GM23338 (cell line): ENCODE results near the gene THADA. TPM values are rescaled to one million over a fixed set of nuclear protein-coding genes. Genes with fewer than 3 reads are reported as not detected.
A peak's percentile ranks its signal among the peaks of the same experiment; 100 is the strongest.

ENCODE experiments used
- ATAC-seq: fragments of 200-7000 bp; cut with Tn5 transposase; 3 replicates; pipeline ENCODE4 v1.9.1; 2020
- DNase-seq: peaks from one replicate; pipeline ENCODE4 v3.0.0-alpha.2; 2015; ENCODE audit warnings: low spot score
- H2AFZ ChIP-seq: fragments of 200-600 bp; sonication (generic); 2 replicates; pipeline ENCODE4 v1.8.0; 2016; ENCODE audit warnings: antibody characterized with exemption, mild to moderate bottlenecking, moderate library complexity
- H3F3A ChIP-seq: fragments of 200-600 bp; sonication (generic); replicated peaks from 2 replicates; pipeline ENCODE4 v1.8.0; 2017; ENCODE audit warnings: antibody characterized with exemption, mixed run types, low read depth
- H3K27ac ChIP-seq: fragments of 200-600 bp; sonication (generic); 2 replicates; pipeline ENCODE4 v1.6.1; 2016; ENCODE audit warnings: low read depth
- H3K27me3 ChIP-seq: fragments of 200-600 bp; sonication (generic); 2 replicates; pipeline ENCODE4 v1.8.0; 2016; ENCODE audit warnings: mild to moderate bottlenecking, mixed run types, moderate library complexity; ENCODE audit not compliant: insufficient read depth
- H3K36me3 ChIP-seq: fragments of 200-600 bp; sonication (generic); 2 replicates; pipeline ENCODE4 v1.8.0; 2016; ENCODE audit warnings: mild to moderate bottlenecking; ENCODE audit not compliant: insufficient read depth
- H3K4me1 ChIP-seq: fragments of 200-600 bp; sonication (generic); 2 replicates; pipeline ENCODE4 v1.8.0; 2016; ENCODE audit warnings: mild to moderate bottlenecking, moderate library complexity; ENCODE audit not compliant: insufficient read depth
- H3K4me2 ChIP-seq: fragments of 200-600 bp; sonication (generic); 2 replicates; pipeline ENCODE4 v1.7.1; 2017; ENCODE audit warnings: mixed run types
- H3K4me3 ChIP-seq: fragments of 200-600 bp; sonication (generic); 2 replicates; pipeline ENCODE4 v1.6.1; 2016; ENCODE audit warnings: mixed run types
- H3K79me2 ChIP-seq: fragments of 200-600 bp; sonication (generic); replicated peaks from 2 replicates; pipeline ENCODE4 v1.8.0; 2017; ENCODE audit warnings: mild to moderate bottlenecking; ENCODE audit not compliant: insufficient read depth
- H3K9me2 ChIP-seq: fragments of 200-600 bp; sonication (generic); 2 replicates; pipeline ENCODE4 v1.8.0; 2017; ENCODE audit not compliant: insufficient read depth
- H4K20me1 ChIP-seq: fragments of 200-600 bp; sonication (generic); replicated peaks from 2 replicates; pipeline ENCODE4 v1.8.0; 2017; ENCODE audit warnings: mild to moderate bottlenecking; ENCODE audit not compliant: insufficient read depth
- H3K27ac Mint-ChIP-seq: 2 replicates; pipeline ENCODE4 v1.8.0; 2020; ENCODE audit warnings: inconsistent platforms, mild to moderate bottlenecking, moderate library complexity, mixed read lengths
- H3K27me3 Mint-ChIP-seq: 3 replicates; pipeline ENCODE4 v1.8.0; 2022; ENCODE audit warnings: low read depth, mild to moderate bottlenecking, moderate library complexity, mixed read lengths, inconsistent platforms; ENCODE audit not compliant: insufficient read depth, poor library complexity
- H3K36me3 Mint-ChIP-seq: 3 replicates; pipeline ENCODE4 v1.8.0; 2021; ENCODE audit warnings: low read depth, mild to moderate bottlenecking, inconsistent platforms, moderate library complexity, mixed read lengths
- H3K4me1 Mint-ChIP-seq: 3 replicates; pipeline ENCODE4 v1.8.0; 2020; ENCODE audit warnings: mild to moderate bottlenecking, inconsistent platforms, mixed read lengths
- H3K4me3 Mint-ChIP-seq: 3 replicates; pipeline ENCODE4 v1.8.0; 2021; ENCODE audit warnings: moderate library complexity, mild to moderate bottlenecking, inconsistent platforms, mixed read lengths
- H3K9me3 Mint-ChIP-seq: 3 replicates; pipeline ENCODE4 v1.8.0; 2020; ENCODE audit warnings: moderate library complexity, mild to moderate bottlenecking, inconsistent platforms, mixed read lengths
- CTCF ChIP-seq, 2 experiments: fragments of 200-600 bp in 1 of 2; sonication (generic) in 1 of 2; conservative IDR thresholded peaks; 2 replicates each; pipeline versions ENCODE4 v1.5.1 to v1.6.1; 2016 to 2017; ENCODE audit warnings: antibody characterized with exemption in 2 of 2, low read depth in 2 of 2, mild to moderate bottlenecking in 2 of 2, moderate library complexity in 1 of 2
- ETS1 ChIP-seq: IDR thresholded peaks from 2 replicates; pipeline ENCODE4 v1.6.1; 2016; ENCODE audit warnings: antibody characterized with exemption
- EZH2 ChIP-seq: fragments of 200-600 bp; sonication (generic); IDR thresholded peaks from one replicate; pipeline ENCODE4 v1.8.0; 2017; ENCODE audit warnings: antibody characterized with exemption, mild to moderate bottlenecking, low read depth; ENCODE audit not compliant: unreplicated experiment
- EZH2phosphoT487 ChIP-seq: fragments of 200-600 bp; sonication (generic); IDR thresholded peaks from one replicate; pipeline ENCODE4 v1.8.1; 2018; ENCODE audit warnings: antibody characterized with exemption; ENCODE audit not compliant: unreplicated experiment
- JUNB ChIP-seq: IDR thresholded peaks from one replicate; pipeline ENCODE4 v1.6.1; 2016; ENCODE audit warnings: antibody characterized with exemption; ENCODE audit not compliant: unreplicated experiment
- NANOG ChIP-seq: IDR thresholded peaks from 2 replicates; pipeline ENCODE4 v1.6.1; 2016; ENCODE audit warnings: antibody characterized with exemption, borderline replicate concordance
- POLR2AphosphoS5 ChIP-seq: IDR thresholded peaks from 2 replicates; pipeline ENCODE4 v1.6.1; 2016; ENCODE audit warnings: antibody characterized with exemption, low read depth
- REST ChIP-seq: IDR thresholded peaks from one replicate; pipeline ENCODE4 v1.6.1; 2018; ENCODE audit warnings: antibody characterized with exemption; ENCODE audit not compliant: unreplicated experiment
- ZNF331 ChIP-seq: fragments of 250-450 bp; sonication (Bioruptor Pico); IDR thresholded peaks from 2 replicates; pipeline ENCODE4 v1.5.0; 2020; ENCODE audit warnings: low read depth, mild to moderate bottlenecking, moderate library complexity
- polyA plus RNA-seq: library from polyadenylated mRNA; unstranded; fragments of >200 nt; fragmentation: Nextera tagmentation; extraction: Ambion mirVana; gene quantifications from 2 replicates; pipeline ENCODE4 v1.2.1, GENCODE V29; 2016
- total RNA-seq: library from RNA; depleted of rRNA; stranded (reverse); fragments of >200 nt; shearing (Covaris generic); gene quantifications from 2 replicates; pipeline ENCODE4 v1.2.3, GENCODE V29; 2014

THADA gene
- total and polyA plus RNA-seq, 2 experiments from 2014 or later, result 17.0 to 30.7 TPM

GRCh38 chr2:43224571-43225092, 371.2 kb downstream of the THADA start:
- peaks cover 25% of the 10 kb centered on the region for H3K27me3 Mint-ChIP-seq
- no peak overlapping the region for H2AFZ ChIP-seq
- DNase-seq (peak; percentile 51), ATAC-seq (no peak)
- no peak for TF ChIP-seq NANOG
- peak; percentile 38; the same call in 1 of the 2 replicates for TF ChIP-seq POLR2AphosphoS5
- H3K4me1 ChIP-seq, result peaks cover 50% of the 10 kb centered on the region
- H3K36me3 Mint-ChIP-seq, result peaks cover 37% of the 10 kb centered on the region
- H3K27ac Mint-ChIP-seq, result no peak overlapping the region
- no peaks in the 10 kb centered on the region; the same call in 2 of the 3 replicates for H3K9me3 Mint-ChIP-seq
- no peaks in the 10 kb centered on the region for H3K9me2 ChIP-seq
- peaks cover 57% of the 10 kb centered on the region for H3K4me1 Mint-ChIP-seq
- peaks cover 15% of the 10 kb centered on the region; the same call in 1 of the 2 replicates for H3K36me3 ChIP-seq
- peaks cover 52% of the 10 kb centered on the region for H3K79me2 ChIP-seq
- peaks cover 8% of the 10 kb centered on the region for H4K20me1 ChIP-seq
- peak overlapping the region; percentile 79 for H3K4me2 ChIP-seq
- H3F3A ChIP-seq, result peaks cover 38% of the 10 kb centered on the region; the same call in 1 of the 2 replicates
- H3K4me3 ChIP-seq, result peak overlapping the region; percentile 97
- no peaks in the 10 kb centered on the region for H3K27me3 ChIP-seq
- H3K27ac ChIP-seq, result no peak overlapping the region
- peak overlapping the region; percentile 87; the same call in 2 of the 3 replicates for H3K4me3 Mint-ChIP-seq

GRCh38 chr2:43224131-43224570, 371.7 kb downstream of the THADA start:
- Histone ChIP-seq H3K79me2 (peaks cover 52% of the 10 kb centered on the region), H3K36me3 (peaks cover 15% of the 10 kb centered on the region; the same call in 1 of the 2 replicates), H3K27ac (0 out of 2 replicates have a peak overlapping the region, but pooled peaks have one; percentile 96), H2AFZ (no peak overlapping the region), H3F3A (peaks cover 38% of the 10 kb centered on the region; the same call in 1 of the 2 replicates), H3K4me2 (peak overlapping the region; percentile 79), H3K9me2 (no peaks in the 10 kb centered on the region), H3K4me1 (peaks cover 51% of the 10 kb centered on the region), H3K4me3 (peak overlapping the region; percentile 97), H4K20me1 (peaks cover 8% of the 10 kb centered on the region), H3K27me3 (no peaks in the 10 kb centered on the region)
- peak; percentile 85 for DNase-seq
- Mint-ChIP-seq H3K4me3 (peak overlapping the region; percentile 87), H3K27me3 (peaks cover 27% of the 10 kb centered on the region), H3K9me3 (no peaks in the 10 kb centered on the region; the same call in 2 of the 3 replicates), H3K36me3 (peaks cover 35% of the 10 kb centered on the region), H3K4me1 (peaks cover 56% of the 10 kb centered on the region), H3K27ac (peak overlapping the region; percentile 91)
- no peak for TF ChIP-seq ZNF331 (CRISPR knock-in tag)
- no peak for TF ChIP-seq JUNB
- no peak for TF ChIP-seq EZH2phosphoT487
- TF ChIP-seq ETS1, result no peak
- TF ChIP-seq REST, result no peak
- TF ChIP-seq POLR2AphosphoS5, result no peak; the same call in 1 of the 2 replicates
- no peak for TF ChIP-seq EZH2
- peak; percentile 45 to 76 for TF ChIP-seq CTCF (conservative IDR thresholded peaks at IDR 0.05; ENCODE audit: low read depth in 2 of 2)
- ATAC-seq, result no peak
